Measurements from ENCODE around the gene SPRR3.

SPRR3 gene

DNA sequence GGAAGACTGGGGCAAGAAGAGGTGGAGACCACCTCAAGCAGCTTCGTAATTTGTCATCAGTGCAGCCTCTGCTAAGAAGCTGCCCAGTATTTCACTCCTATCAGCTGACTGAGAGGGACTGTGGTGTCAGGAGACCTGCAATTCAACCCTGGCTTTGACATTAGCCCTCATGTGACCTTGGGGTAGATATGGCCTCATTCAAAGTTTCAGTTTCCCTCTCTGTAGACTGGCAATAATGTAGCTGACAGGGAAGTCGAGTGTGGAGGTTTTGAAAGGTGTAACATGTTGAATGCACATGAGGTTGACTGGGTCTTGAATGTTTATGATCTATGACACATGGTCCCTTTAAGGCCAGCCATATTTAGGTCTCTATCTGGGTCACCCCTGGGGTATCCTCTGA is 33.3 kb upstream of the SPRR3 start:
- Histone ChIP-seq H3K27me3 (ENCODE audit: control insufficient read depth, insufficient read depth, low read length) (no peaks in the 10 kb centered on the region), H3K4me1 (ENCODE audit: control insufficient read depth, insufficient read depth, low read length) (no peaks in the 10 kb centered on the region), H3K4me3 (ENCODE audit: low read depth, low read length) (no peak overlapping the region), H3K9ac (ENCODE audit: low read depth, low read length) (no peak overlapping the region), H3K36me3 (ENCODE audit: control insufficient read depth, insufficient read depth, low read length) (no peaks in the 10 kb centered on the region), H3K9me3 (ENCODE audit: control insufficient read depth, insufficient read depth, low read length) (no peaks in the 10 kb centered on the region)

DNA sequence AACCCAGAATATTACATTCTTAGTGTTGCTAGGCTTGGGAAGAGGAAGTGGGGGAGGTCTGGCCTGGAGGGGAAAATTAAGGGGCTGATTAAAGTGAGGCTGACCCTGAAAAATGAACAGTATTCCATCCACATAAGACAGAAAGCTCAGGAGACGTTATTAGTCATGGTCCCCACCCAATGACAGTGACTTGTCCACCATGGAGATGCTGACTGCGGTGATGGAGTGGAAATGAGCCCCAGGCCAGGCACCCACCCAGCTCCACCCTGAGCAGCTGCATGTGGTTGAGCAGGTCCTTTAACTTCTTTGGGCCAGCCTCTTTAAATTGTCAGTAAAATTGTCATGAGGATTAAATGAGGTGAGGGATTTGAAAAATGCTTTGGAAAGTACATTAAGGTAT is 32.5 kb upstream of the SPRR3 start:
- Histone ChIP-seq H3K9me3 (ENCODE audit: control insufficient read depth, insufficient read depth, low read length) (no peaks in the 10 kb centered on the region), H3K9ac (ENCODE audit: low read depth, low read length) (no peak overlapping the region), H3K36me3 (ENCODE audit: control insufficient read depth, insufficient read depth, low read length) (no peaks in the 10 kb centered on the region), H3K27me3 (ENCODE audit: control insufficient read depth, insufficient read depth, low read length) (no peaks in the 10 kb centered on the region), H3K4me1 (ENCODE audit: control insufficient read depth, insufficient read depth, low read length) (no peaks in the 10 kb centered on the region), H3K4me3 (ENCODE audit: low read depth, low read length) (no peak overlapping the region)

DNA sequence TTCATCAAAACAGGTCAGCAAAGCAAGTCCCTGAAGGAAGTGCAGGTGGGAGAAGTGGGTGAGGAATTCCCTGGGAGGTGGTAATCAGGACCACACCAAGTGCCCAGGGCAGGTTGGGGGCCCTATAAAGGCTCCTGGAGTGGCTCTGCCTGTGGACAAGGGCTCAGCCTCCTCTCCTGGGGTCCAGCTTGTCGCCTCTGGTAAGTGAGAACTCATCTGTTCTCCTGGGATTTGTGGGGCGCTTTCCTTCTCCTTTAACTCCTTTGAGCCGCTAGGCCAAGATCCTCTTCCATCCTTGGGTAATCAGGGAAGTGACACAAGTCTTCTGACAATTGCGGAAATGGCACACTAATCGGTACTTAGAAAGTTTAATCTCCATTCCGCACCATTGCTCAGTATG is 31.1 kb upstream of the SPRR3 start, which contains the start of gene SPRR4:
Gene SPRR4, plus strand, starts transcription at position 154 of the 400 bp plus-strand sequence. CDS start 1,243 bp downstream, outside the sequence.
- Histone ChIP-seq H3K4me1 (ENCODE audit: control insufficient read depth, insufficient read depth, low read length) (no peaks in the 10 kb centered on the region), H3K9ac (ENCODE audit: low read depth, low read length) (no peak within 1 kb of the TSS), H3K36me3 (ENCODE audit: control insufficient read depth, insufficient read depth, low read length) (no peaks in the 10 kb centered on the region), H3K27me3 (ENCODE audit: control insufficient read depth, insufficient read depth, low read length) (no peaks in the 10 kb centered on the region), H3K4me3 (ENCODE audit: low read depth, low read length) (no peak within 1 kb of the TSS), H3K9me3 (ENCODE audit: control insufficient read depth, insufficient read depth, low read length) (no peaks in the 10 kb centered on the region)

DNA sequence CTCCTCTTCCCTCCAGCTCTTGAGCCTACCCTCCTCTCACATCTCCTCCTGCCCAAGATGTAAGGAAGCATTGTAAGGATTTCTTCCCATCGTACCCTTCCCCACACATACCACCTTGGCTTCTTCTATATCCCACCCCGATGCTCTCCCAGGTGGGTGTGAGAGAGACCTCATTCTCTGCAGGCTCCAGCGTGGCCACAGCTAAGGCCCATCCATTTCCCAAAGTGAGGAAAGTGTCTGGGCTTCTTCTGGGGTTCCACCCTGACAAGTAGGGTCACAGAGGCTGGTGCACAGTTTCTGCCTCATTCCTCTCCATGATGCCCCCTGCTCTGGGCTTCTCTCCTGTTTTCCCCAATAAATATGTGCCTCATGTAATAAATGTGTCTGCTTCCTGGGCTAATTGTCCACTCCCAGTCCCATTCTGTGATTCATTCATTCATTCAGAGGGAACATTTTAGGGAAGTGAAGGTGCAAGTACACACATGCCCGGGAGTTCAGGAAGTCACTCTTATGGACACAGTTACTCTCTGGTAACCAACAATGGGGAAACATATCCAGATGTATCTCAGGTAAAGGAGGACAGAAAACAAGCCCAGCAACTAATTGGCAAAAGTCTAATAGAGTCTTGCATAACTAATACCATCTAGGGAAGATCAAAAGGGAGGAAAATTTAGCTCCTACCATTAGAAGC is 29.2 kb upstream of the SPRR3 start:
- H3K4me1 ChIP-seq (ENCODE audit: control insufficient read depth, insufficient read depth, low read length): no peaks in the 10 kb centered on the region
- no peaks in the 10 kb centered on the region for H3K36me3 ChIP-seq (ENCODE audit: control insufficient read depth, insufficient read depth, low read length)
- no peak overlapping the region for H3K4me3 ChIP-seq (ENCODE audit: low read depth, low read length)
- H3K9ac ChIP-seq (ENCODE audit: low read depth, low read length): no peak overlapping the region
- H3K27me3 ChIP-seq (ENCODE audit: control insufficient read depth, insufficient read depth, low read length): no peaks in the 10 kb centered on the region
- no peaks in the 10 kb centered on the region for H3K9me3 ChIP-seq (ENCODE audit: control insufficient read depth, insufficient read depth, low read length)

DNA sequence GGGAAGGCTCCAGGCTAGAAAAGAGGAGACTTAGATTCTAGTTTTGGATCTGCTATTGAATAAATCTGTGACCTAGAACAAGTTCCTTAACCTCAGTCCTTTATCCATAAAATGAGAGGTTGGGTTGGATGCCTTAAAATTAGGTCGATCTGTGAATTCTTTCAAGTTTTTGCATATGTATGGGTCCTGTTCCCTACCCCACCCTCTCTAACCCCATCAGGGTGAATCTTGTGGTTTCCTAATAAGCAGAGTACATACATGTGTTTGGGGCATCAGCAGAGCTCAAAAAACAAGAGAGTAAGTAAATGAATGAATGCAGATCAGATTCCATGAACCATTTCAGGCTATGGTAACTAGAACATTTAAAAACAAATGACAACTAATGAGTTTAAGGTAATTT is 24.9 kb upstream of the SPRR3 start:
- Histone ChIP-seq H3K36me3 (ENCODE audit: control insufficient read depth, insufficient read depth, low read length) (no peaks in the 10 kb centered on the region), H3K27me3 (ENCODE audit: control insufficient read depth, insufficient read depth, low read length) (peaks cover 4% of the 10 kb centered on the region), H3K4me3 (ENCODE audit: low read depth, low read length) (no peak overlapping the region)

DNA sequence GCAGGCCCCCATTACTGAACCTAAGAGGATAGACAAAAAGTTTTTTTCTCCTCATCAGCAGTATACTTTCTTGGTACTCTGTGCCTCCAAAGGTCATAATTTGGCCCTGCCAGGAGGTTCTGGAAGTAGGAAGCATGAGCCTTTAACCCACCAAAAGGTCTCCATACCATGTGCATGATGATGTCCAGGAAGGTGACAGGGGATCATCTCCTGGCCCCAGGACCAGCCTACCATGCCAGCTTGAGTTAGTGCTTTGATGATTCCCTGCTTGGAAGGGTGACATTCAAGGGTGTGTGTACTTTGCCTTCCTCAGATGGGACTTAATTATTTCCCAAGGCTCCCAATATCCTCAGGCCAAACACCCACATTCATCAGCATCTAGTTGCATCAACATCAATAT is 23.9 kb upstream of the SPRR3 start:
- Histone ChIP-seq H3K36me3 (ENCODE audit: control insufficient read depth, insufficient read depth, low read length) (no peaks in the 10 kb centered on the region), H3K27me3 (ENCODE audit: control insufficient read depth, insufficient read depth, low read length) (peaks cover 4% of the 10 kb centered on the region), H3K9ac (ENCODE audit: low read depth, low read length) (no peak overlapping the region), H3K9me3 (ENCODE audit: control insufficient read depth, insufficient read depth, low read length) (no peaks in the 10 kb centered on the region), H3K4me3 (ENCODE audit: low read depth, low read length) (no peak overlapping the region), H3K4me1 (ENCODE audit: control insufficient read depth, insufficient read depth, low read length) (no peaks in the 10 kb centered on the region)

More for the DNA sequence above, 24.9 kb upstream of the SPRR3 start:
- Histone ChIP-seq H3K9ac (ENCODE audit: low read depth, low read length) (no peak overlapping the region), H3K9me3 (ENCODE audit: control insufficient read depth, insufficient read depth, low read length) (no peaks in the 10 kb centered on the region), H3K4me1 (ENCODE audit: control insufficient read depth, insufficient read depth, low read length) (no peaks in the 10 kb centered on the region)

DNA sequence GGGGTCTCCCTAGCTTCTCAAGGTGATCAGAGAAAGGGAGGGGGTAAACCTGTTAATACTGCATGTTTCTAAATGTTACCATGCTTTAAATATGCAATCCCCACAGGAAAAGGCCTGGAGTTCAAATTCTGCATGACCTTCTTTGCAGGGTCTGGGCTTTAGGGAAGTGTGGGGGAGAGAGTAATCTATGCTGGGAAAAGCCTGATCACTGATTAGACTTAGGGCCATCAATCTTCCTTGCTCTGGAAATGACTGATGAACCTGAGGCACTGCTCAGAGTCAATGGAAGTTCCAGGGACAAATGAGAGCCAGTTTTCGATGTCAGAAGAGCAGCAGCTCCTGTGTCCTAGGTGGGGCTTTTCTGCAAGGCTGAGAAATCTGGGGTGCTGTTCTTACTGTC is 20.9 kb upstream of the SPRR3 start:
- Histone ChIP-seq H3K27me3 (ENCODE audit: control insufficient read depth, insufficient read depth, low read length) (peaks cover 4% of the 10 kb centered on the region), H3K4me3 (ENCODE audit: low read depth, low read length) (no peak overlapping the region), H3K4me1 (ENCODE audit: control insufficient read depth, insufficient read depth, low read length) (no peaks in the 10 kb centered on the region), H3K36me3 (ENCODE audit: control insufficient read depth, insufficient read depth, low read length) (no peaks in the 10 kb centered on the region), H3K9me3 (ENCODE audit: control insufficient read depth, insufficient read depth, low read length) (no peaks in the 10 kb centered on the region), H3K9ac (ENCODE audit: low read depth, low read length) (no peak overlapping the region)

DNA sequence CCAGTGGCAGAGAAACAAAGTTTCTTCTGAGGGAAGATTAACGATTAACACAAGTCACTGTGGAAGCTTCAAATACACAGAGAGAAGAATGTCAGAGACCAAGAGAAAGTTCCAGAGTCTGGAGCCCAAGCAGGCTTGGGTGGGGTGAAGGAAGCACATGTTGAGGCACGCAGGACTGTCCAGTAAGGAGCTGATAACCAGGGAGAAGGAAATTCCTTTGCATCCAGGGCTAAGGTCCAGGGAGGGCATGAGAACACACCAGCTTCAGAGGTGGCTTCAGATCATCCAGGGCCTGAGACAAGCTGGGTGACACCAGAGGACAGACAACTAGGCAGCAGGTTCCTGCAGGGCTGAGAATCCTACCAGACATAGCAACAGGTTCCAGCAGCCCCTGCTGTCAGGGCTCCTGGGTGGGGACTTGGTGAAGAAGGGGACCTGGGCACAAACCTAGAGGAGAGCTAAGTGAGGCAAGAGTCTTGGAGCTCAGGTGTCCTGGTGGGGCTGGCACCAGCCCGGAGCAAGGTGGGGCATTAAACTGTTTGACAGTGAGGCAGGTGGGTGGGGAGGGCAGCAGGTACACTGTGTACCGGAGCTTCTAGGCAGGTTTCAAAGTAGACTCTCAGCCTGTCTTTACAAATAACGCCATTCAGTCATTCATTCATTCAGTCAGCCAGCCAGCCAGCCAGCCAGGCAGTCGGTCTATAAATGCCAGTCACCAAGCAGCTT is 20.2 kb upstream of the SPRR3 start:
- Histone ChIP-seq H3K9ac (ENCODE audit: low read depth, low read length) (no peak overlapping the region), H3K9me3 (ENCODE audit: control insufficient read depth, insufficient read depth, low read length) (no peaks in the 10 kb centered on the region), H3K4me1 (ENCODE audit: control insufficient read depth, insufficient read depth, low read length) (no peaks in the 10 kb centered on the region), H3K4me3 (ENCODE audit: low read depth, low read length) (no peak overlapping the region), H3K27me3 (ENCODE audit: control insufficient read depth, insufficient read depth, low read length) (peaks cover 4% of the 10 kb centered on the region), H3K36me3 (ENCODE audit: control insufficient read depth, insufficient read depth, low read length) (no peaks in the 10 kb centered on the region)

DNA sequence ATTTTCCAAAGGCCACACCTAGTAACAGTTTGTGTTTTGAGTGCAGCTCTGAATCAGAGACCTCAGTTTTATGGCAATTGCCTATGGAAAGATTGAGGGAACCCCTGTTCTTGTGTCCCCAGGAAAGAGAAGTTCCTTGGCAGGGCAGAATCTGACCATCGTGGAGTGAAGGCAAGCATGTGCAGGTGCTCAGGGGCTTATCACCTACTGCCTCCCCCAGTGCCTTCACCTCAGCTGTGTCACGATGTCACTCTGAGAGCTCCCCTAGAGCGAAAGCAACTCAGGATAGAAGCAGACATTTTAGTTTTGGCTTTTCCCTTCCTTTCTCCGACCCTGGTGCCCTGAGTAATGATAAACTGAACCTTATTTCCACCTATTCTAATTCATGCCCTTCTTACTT is 19.5 kb upstream of the SPRR3 start:
- H3K9ac ChIP-seq (ENCODE audit: low read depth, low read length): no peak overlapping the region
- H3K4me1 ChIP-seq (ENCODE audit: control insufficient read depth, insufficient read depth, low read length): no peaks in the 10 kb centered on the region
- no peaks in the 10 kb centered on the region for H3K9me3 ChIP-seq (ENCODE audit: control insufficient read depth, insufficient read depth, low read length)
- H3K36me3 ChIP-seq (ENCODE audit: control insufficient read depth, insufficient read depth, low read length): no peaks in the 10 kb centered on the region
- no peak overlapping the region for H3K4me3 ChIP-seq (ENCODE audit: low read depth, low read length)
- peaks cover 4% of the 10 kb centered on the region for H3K27me3 ChIP-seq (ENCODE audit: control insufficient read depth, insufficient read depth, low read length)

DNA sequence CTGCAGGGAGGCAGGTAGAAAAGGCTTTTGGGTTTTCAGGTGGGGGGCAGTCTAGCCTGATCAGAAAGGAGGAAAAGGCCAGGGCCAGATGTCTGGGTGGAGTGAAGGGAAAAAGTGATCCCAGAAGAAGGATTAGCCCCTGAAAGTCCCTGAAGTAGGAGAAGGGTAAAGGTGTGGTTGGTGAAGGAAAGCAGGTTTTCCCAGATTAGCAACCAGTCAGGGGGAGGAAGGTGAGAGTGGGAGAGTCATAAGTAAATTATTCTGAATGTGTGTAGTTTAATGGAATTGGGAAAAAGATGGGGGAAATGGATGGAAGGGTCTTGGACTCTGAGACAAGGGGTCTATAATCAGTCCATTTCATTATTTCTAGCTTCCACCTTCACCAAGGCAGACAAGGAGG is 18.3 kb upstream of the SPRR3 start:
- Histone ChIP-seq H3K27me3 (ENCODE audit: control insufficient read depth, insufficient read depth, low read length) (no peaks in the 10 kb centered on the region), H3K9ac (ENCODE audit: low read depth, low read length) (no peak overlapping the region), H3K4me3 (ENCODE audit: low read depth, low read length) (no peak overlapping the region), H3K36me3 (ENCODE audit: control insufficient read depth, insufficient read depth, low read length) (no peaks in the 10 kb centered on the region), H3K4me1 (ENCODE audit: control insufficient read depth, insufficient read depth, low read length) (no peaks in the 10 kb centered on the region), H3K9me3 (ENCODE audit: control insufficient read depth, insufficient read depth, low read length) (no peaks in the 10 kb centered on the region)

DNA sequence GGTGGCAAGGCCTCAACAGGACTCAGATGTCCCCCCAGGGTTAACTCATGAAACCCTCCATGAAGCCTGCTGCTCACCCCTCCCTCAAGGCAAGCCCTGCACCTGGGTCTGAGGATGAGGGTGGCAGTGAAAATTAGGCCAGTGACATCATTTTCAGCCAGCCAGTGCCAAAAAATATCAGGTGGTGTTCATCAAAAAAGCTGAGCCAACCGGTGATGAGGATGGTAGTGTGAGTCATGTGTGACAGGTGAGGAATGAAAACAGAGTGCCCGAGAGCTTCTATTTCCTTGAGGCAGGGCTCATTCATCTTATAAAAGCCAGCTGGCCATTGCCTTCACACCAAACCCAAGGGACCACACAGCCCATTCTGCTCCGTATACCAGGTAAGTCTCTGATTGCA is 17.8 kb upstream of the SPRR3 start, which contains the start of gene SPRR1A:
Gene SPRR1A, plus strand, starts transcription at position 339 of the 400 bp plus-strand sequence. CDS start 1,150 bp downstream, outside the sequence.
- Histone ChIP-seq H3K9me3 (ENCODE audit: control insufficient read depth, insufficient read depth, low read length) (no peaks in the 10 kb centered on the region), H3K4me1 (ENCODE audit: control insufficient read depth, insufficient read depth, low read length) (no peaks in the 10 kb centered on the region), H3K4me3 (ENCODE audit: low read depth, low read length) (no peak within 1 kb of the TSS), H3K27me3 (ENCODE audit: control insufficient read depth, insufficient read depth, low read length) (no peaks in the 10 kb centered on the region), H3K36me3 (ENCODE audit: control insufficient read depth, insufficient read depth, low read length) (no peaks in the 10 kb centered on the region), H3K9ac (ENCODE audit: low read depth, low read length) (no peak within 1 kb of the TSS)

DNA sequence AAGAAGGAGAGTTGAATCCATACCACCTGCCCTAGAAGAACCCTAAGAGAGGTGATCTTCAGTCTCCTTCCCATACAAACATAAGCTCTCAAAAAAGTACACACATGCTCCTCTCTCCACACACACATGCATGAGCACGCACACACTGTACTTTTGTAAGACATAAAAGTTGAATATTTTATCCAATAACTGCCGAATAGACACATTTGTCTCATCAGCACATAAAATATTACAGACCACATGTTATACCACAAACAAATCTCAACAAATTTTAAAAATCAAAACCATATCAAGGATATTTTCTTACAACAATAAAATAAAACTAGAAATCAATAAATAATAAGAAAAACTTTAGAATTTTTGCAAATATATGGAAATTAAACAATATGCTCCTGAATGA is 15.0 kb upstream of the SPRR3 start:
- H3K9ac ChIP-seq (ENCODE audit: low read depth, low read length): no peak overlapping the region
- H3K9me3 ChIP-seq (ENCODE audit: control insufficient read depth, insufficient read depth, low read length): no peaks in the 10 kb centered on the region
- H3K27me3 ChIP-seq (ENCODE audit: control insufficient read depth, insufficient read depth, low read length): no peaks in the 10 kb centered on the region
- no peak overlapping the region for H3K4me3 ChIP-seq (ENCODE audit: low read depth, low read length)
- no peaks in the 10 kb centered on the region for H3K4me1 ChIP-seq (ENCODE audit: control insufficient read depth, insufficient read depth, low read length)
- no peaks in the 10 kb centered on the region for H3K36me3 ChIP-seq (ENCODE audit: control insufficient read depth, insufficient read depth, low read length)

Data from iPS-15b (cell line).